ENCODE measurements around the gene EMID1.

Gene EMID1

DNA sequence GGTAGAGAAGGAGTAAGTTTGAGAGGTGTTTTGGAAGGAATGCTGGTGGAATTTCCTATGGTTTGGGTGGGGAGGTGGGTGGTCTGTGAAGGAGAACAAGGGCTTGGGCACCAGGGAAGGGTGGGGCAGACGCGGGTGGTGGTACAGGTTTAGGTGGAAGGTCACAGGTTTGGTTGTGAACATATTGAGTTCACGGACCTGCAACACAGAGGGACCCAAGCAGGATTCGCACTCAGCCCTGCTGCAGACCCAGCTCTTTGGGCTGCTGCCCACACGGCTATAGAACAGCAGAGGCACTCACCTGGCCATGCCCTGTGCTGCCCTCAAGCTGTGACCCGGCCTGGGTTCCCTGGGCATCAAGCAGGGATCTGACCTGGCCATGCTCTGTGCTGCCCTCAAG is 33.5 kb upstream of the EMID1 start:
- 94% methylated on average over 6 of the region's 6 CpGs for WGBS
- Histone ChIP-seq H3K4me1 (ENCODE audit: insufficient read depth, low read length) (no peaks in the 10 kb centered on the region), H3K9me3 (ENCODE audit: insufficient read depth, low read depth, low read length) (peaks cover 8% of the 10 kb centered on the region; the same call in 1 of the 2 replicates), H3K9ac (ENCODE audit: low read depth, low read length) (no peak overlapping the region), H3K36me3 (ENCODE audit: insufficient read depth, low read length) (no peaks in the 10 kb centered on the region), H3K27ac (ENCODE audit: low read depth, low read length) (no peak overlapping the region), H3K4me3 (ENCODE audit: low read length) (no peak overlapping the region), H3K27me3 (ENCODE audit: insufficient read depth, low read length) (no peaks in the 10 kb centered on the region)

- Histone ChIP-seq H3K4me1 (ENCODE audit: insufficient read depth, low read length) (no peaks in the 10 kb centered on the region), H3K36me3 (ENCODE audit: insufficient read depth, low read length) (no peaks in the 10 kb centered on the region), H3K4me3 (ENCODE audit: low read length) (no peak overlapping the region), H3K9me3 (ENCODE audit: insufficient read depth, low read depth, low read length) (peaks cover 8% of the 10 kb centered on the region; the same call in 1 of the 2 replicates), H3K9ac (ENCODE audit: low read depth, low read length) (no peak overlapping the region), H3K27ac (ENCODE audit: low read depth, low read length) (no peak overlapping the region), H3K27me3 (ENCODE audit: insufficient read depth, low read length) (no peaks in the 10 kb centered on the region)
- 86% methylated on average over 1 of the region's 1 CpG for WGBS
These were observed 30.3 kb upstream of the EMID1 start for GRCh38 chr22:29175312-29175835.

- Histone ChIP-seq H3K27ac (ENCODE audit: low read depth, low read length) (no peak overlapping the region), H3K4me3 (ENCODE audit: low read length) (no peak overlapping the region), H3K9ac (ENCODE audit: low read depth, low read length) (no peak overlapping the region), H3K36me3 (ENCODE audit: insufficient read depth, low read length) (no peaks in the 10 kb centered on the region), H3K27me3 (ENCODE audit: insufficient read depth, low read length) (no peaks in the 10 kb centered on the region), H3K9me3 (ENCODE audit: insufficient read depth, low read depth, low read length) (no peaks in the 10 kb centered on the region), H3K4me1 (ENCODE audit: insufficient read depth, low read length) (no peaks in the 10 kb centered on the region)
- 91% methylated on average over 19 of the region's 19 CpGs for WGBS
These were observed 21.5 kb upstream of the EMID1 start for GRCh38 chr22:29183971-29184848.

DNA sequence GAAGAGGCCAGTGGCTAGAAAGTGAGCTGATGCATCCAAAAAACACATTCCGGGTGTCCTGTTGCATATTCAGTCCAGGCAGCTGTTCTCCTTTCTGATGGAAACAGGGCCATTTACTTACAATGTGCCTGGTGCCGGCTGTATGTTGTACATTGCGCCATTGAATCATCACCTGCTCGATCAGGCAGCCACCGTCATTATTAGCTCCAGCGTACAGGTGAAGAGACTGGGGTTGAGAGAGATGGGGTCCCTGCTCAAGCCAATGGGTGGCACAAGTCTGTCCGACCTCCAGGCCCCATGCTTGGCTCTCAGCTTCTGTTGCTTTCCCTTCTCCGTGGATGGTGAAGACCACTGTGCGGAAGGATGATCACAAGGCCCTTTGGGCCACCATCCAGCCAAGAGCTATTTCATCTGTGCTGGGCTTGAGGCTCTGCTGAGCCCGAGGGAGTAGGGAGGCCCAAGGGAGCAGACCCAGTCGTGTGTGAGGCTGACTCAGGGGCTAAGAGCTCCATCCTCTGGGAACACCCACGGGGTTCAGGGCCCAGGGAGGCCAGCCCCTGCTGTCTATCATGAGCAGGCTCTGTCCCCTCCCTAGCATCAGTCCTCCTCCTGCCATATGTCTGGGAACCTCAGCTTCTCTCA is 20.7 kb upstream of the EMID1 start:
- Histone ChIP-seq H3K9ac (ENCODE audit: low read depth, low read length) (no peak overlapping the region), H3K27ac (ENCODE audit: low read depth, low read length) (no peak overlapping the region), H3K4me3 (ENCODE audit: low read length) (no peak overlapping the region), H3K4me1 (ENCODE audit: insufficient read depth, low read length) (no peaks in the 10 kb centered on the region), H3K27me3 (ENCODE audit: insufficient read depth, low read length) (no peaks in the 10 kb centered on the region), H3K9me3 (ENCODE audit: insufficient read depth, low read depth, low read length) (no peaks in the 10 kb centered on the region), H3K36me3 (ENCODE audit: insufficient read depth, low read length) (no peaks in the 10 kb centered on the region)
- WGBS, result 84% methylated on average over 12 of the region's 12 CpGs

DNA sequence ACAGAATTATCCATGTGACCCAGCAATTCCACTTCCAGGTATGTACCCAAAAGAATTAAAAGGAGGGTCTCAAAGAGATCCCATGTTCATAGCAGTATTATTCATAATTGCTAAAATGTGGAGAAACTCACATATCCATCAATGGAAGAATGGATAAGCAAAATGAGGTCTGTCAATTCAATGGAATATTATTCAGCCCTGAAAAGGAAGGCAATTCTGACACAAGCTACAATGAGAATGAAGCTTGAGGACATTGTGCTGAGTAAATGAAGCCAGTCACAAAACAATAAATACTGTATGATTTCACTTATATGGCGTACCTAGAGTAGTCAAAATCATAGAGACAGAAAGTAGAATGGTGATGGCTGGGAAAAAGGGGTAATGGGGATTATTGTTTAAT is 19.4 kb upstream of the EMID1 start:
- no peak overlapping the region for H3K4me3 ChIP-seq (ENCODE audit: low read length)
- 92% methylated on average over 1 of the region's 1 CpG for WGBS
- no peak overlapping the region for H3K27ac ChIP-seq (ENCODE audit: low read depth, low read length)

GRCh38 chr22:29187831-29188230 is 17.9 kb upstream of the EMID1 start:
- no peaks in the 10 kb centered on the region for H3K9me3 ChIP-seq (ENCODE audit: insufficient read depth, low read depth, low read length)
- no peaks in the 10 kb centered on the region for H3K36me3 ChIP-seq (ENCODE audit: insufficient read depth, low read length)
- WGBS, result 86% methylated on average over 7 of the region's 7 CpGs
- no peak overlapping the region for H3K27ac ChIP-seq (ENCODE audit: low read depth, low read length)
- no peaks in the 10 kb centered on the region for H3K4me1 ChIP-seq (ENCODE audit: insufficient read depth, low read length)
- H3K9ac ChIP-seq (ENCODE audit: low read depth, low read length), result no peak overlapping the region
- no peak overlapping the region for H3K4me3 ChIP-seq (ENCODE audit: low read length)
- H3K27me3 ChIP-seq (ENCODE audit: insufficient read depth, low read length), result no peaks in the 10 kb centered on the region

More for the DNA sequence above, 19.4 kb upstream of the EMID1 start:
- Histone ChIP-seq H3K9ac (ENCODE audit: low read depth, low read length) (no peak overlapping the region), H3K27me3 (ENCODE audit: insufficient read depth, low read length) (no peaks in the 10 kb centered on the region), H3K4me1 (ENCODE audit: insufficient read depth, low read length) (no peaks in the 10 kb centered on the region), H3K36me3 (ENCODE audit: insufficient read depth, low read length) (no peaks in the 10 kb centered on the region), H3K9me3 (ENCODE audit: insufficient read depth, low read depth, low read length) (no peaks in the 10 kb centered on the region)

DNA sequence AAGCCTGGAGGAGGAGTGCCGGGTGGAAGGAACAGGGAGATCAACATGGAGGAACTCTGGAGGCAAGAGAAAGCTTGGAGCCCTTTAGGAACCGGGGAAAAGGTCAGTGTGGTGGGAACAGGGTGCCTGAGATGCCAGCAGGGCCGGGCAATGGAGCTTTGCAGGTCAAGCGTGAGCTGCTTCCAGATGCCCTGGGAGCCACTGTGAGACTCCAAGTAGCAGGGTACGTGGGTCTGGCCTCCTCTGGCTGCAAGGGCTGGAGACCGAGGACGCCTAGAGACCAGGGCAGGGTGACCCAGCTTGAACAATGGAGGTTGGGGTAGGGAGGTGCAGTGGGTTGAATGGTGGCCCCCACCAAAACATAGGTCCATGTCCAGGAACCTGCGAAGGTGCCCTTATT is 15.6 kb upstream of the EMID1 start:
- Histone ChIP-seq H3K27ac (ENCODE audit: low read depth, low read length) (no peak overlapping the region), H3K4me3 (ENCODE audit: low read length) (no peak overlapping the region), H3K9me3 (ENCODE audit: insufficient read depth, low read depth, low read length) (no peaks in the 10 kb centered on the region), H3K36me3 (ENCODE audit: insufficient read depth, low read length) (no peaks in the 10 kb centered on the region), H3K4me1 (ENCODE audit: insufficient read depth, low read length) (no peaks in the 10 kb centered on the region), H3K9ac (ENCODE audit: low read depth, low read length) (no peak overlapping the region), H3K27me3 (ENCODE audit: insufficient read depth, low read length) (no peaks in the 10 kb centered on the region)
- 89% methylated on average over 8 of the region's 8 CpGs for WGBS

GRCh38 chr22:29190918-29191317 is 14.8 kb upstream of the EMID1 start:
- Histone ChIP-seq H3K9ac (ENCODE audit: low read depth, low read length) (no peak overlapping the region), H3K4me3 (ENCODE audit: low read length) (no peak overlapping the region), H3K27ac (ENCODE audit: low read depth, low read length) (no peak overlapping the region), H3K4me1 (ENCODE audit: insufficient read depth, low read length) (no peaks in the 10 kb centered on the region), H3K36me3 (ENCODE audit: insufficient read depth, low read length) (no peaks in the 10 kb centered on the region), H3K9me3 (ENCODE audit: insufficient read depth, low read depth, low read length) (no peaks in the 10 kb centered on the region), H3K27me3 (ENCODE audit: insufficient read depth, low read length) (no peaks in the 10 kb centered on the region)
- WGBS, result 96% methylated on average over 10 of the region's 10 CpGs

DNA sequence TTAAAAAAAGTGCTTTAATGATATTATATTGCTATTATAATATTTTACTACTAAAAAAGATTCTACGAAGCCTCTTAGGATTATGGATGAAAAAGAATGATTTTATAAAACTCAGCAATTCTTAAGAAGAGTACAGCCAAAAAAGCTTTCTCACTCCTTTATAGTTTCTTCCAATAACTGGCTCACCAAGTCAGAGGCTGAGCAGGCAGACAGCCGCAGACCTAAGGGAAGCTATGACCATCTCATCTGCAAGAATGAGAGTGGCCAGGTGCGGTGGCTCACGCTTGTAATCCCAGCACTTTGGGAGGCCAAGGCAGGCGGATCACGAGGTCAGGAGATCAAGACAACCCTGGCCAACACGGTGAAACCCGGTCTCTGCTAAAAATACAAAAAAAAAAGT is 12.7 kb upstream of the EMID1 start:
- H3K9ac ChIP-seq (ENCODE audit: low read depth, low read length), result no peak overlapping the region
- no peaks in the 10 kb centered on the region for H3K27me3 ChIP-seq (ENCODE audit: insufficient read depth, low read length)
- WGBS, result 92% methylated on average over 7 of the region's 8 CpGs
- H3K4me1 ChIP-seq (ENCODE audit: insufficient read depth, low read length), result no peaks in the 10 kb centered on the region
- no peak overlapping the region for H3K4me3 ChIP-seq (ENCODE audit: low read length)
- no peaks in the 10 kb centered on the region for H3K36me3 ChIP-seq (ENCODE audit: insufficient read depth, low read length)
- no peaks in the 10 kb centered on the region for H3K9me3 ChIP-seq (ENCODE audit: insufficient read depth, low read depth, low read length)
- H3K27ac ChIP-seq (ENCODE audit: low read depth, low read length), result no peak overlapping the region

DNA sequence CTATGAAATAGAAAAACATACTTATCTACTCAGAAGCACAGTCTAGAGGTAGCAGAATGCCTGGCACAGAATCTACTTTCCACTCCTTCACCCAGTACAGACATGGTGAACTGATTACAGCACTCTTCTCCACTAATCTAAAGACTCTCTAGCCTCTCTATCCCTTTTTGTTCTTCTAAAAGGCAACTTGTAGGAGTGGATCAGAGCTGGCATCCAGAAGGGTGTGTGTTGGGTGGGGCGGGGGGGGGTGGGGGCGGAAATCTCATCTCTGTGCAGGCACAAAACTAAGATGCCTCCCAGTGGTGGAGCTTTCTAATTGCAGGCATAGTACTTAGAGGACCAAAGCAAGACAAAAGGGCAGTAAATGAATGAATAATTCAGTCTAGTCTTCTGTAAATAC is 11.5 kb upstream of the EMID1 start:
- Histone ChIP-seq H3K27ac (ENCODE audit: low read depth, low read length) (no peak overlapping the region), H3K9ac (ENCODE audit: low read depth, low read length) (no peak overlapping the region), H3K9me3 (ENCODE audit: insufficient read depth, low read depth, low read length) (no peaks in the 10 kb centered on the region), H3K36me3 (ENCODE audit: insufficient read depth, low read length) (no peaks in the 10 kb centered on the region), H3K4me3 (ENCODE audit: low read length) (no peak overlapping the region), H3K4me1 (ENCODE audit: insufficient read depth, low read length) (no peaks in the 10 kb centered on the region), H3K27me3 (ENCODE audit: insufficient read depth, low read length) (no peaks in the 10 kb centered on the region)
- 65% methylated on average over 2 of the region's 2 CpGs for WGBS

DNA sequence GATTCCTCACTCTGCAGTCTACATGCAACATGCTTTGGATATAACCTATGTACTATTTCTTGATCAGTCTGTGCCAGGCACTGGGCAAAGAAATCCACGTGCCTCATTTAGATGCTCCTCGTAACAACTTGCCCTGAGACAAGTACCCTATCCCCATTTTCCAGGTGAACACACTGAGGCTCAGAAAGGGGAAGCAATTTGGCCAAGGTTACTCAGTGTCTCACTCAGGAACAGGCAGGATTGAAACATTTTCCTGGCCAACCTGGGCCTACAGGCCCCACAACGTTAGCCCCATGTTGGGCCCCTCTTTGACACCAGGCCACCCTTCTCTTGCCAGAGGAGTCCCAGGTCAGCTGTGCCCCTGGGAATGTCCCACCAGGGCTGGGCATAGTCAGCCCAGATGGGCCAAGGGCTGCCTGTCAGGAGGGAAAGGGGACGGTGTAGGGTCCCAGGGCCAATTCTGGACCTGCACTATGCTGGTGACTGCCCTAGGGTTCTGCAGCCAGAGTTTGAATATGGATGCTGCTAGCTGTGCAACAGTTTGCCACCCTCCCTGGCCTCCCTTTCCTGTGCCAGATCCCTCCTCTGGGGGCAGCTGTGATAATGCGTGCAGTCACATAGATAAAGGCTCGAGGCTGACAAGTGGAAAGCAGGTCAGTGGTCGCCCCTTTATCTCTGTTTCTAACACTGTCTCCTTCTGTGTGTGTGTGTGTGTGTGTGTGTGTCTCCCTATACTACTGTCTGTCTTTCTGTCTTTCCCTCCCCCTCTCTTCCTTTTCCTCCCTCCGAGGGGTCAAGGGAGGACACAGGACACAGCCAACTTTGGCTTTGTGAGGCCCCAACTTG is 10.4 kb upstream of the EMID1 start:
- no peaks in the 10 kb centered on the region for H3K27me3 ChIP-seq (ENCODE audit: insufficient read depth, low read length)
- no peaks in the 10 kb centered on the region for H3K9me3 ChIP-seq (ENCODE audit: insufficient read depth, low read depth, low read length)
- no peak overlapping the region for H3K4me3 ChIP-seq (ENCODE audit: low read length)
- no peak overlapping the region for H3K9ac ChIP-seq (ENCODE audit: low read depth, low read length)
- 88% methylated on average over 8 of the region's 8 CpGs for WGBS
- no peak overlapping the region for H3K27ac ChIP-seq (ENCODE audit: low read depth, low read length)
- no peaks in the 10 kb centered on the region for H3K36me3 ChIP-seq (ENCODE audit: insufficient read depth, low read length)
- H3K4me1 ChIP-seq (ENCODE audit: insufficient read depth, low read length), result no peaks in the 10 kb centered on the region

Data from HUES64 (cell line).